Neural cell (in vitro differentiated cells): Measurements from ENCODE around the gene MAP2K6. TPM values are rescaled to one million over a fixed set of nuclear protein-coding genes. Genes with fewer than 3 reads are reported as not detected.

Experiments used
- H2AFZ ChIP-seq: fragments of 200-600, 300-800 bp; sonication (generic), shearing (Covaris generic); 2 replicates; pipeline ENCODE4 v1.6.0; 2014; ENCODE audit warnings: low read depth, mild to moderate bottlenecking, antibody characterized with exemption, low read length, moderate library complexity
- H3F3A ChIP-seq: fragments of 200-600 bp; shearing (Covaris generic); 2 replicates; pipeline ENCODE4 v1.6.1; 2016; ENCODE audit warnings: mild to moderate bottlenecking, moderate library complexity, mixed read lengths, antibody characterized with exemption, low read length; ENCODE audit not compliant: insufficient read depth, poor library complexity, severe bottlenecking
- H3K27ac ChIP-seq: fragments of 200-600, 300-800 bp; sonication (generic), shearing (Covaris generic); 2 replicates; pipeline ENCODE4 v1.5.1; 2014; ENCODE audit warnings: mild to moderate bottlenecking, low read length, moderate library complexity
- H3K27me3 ChIP-seq: fragments of 300-800, 200-600 bp; sonication (generic), shearing (Covaris generic); 2 replicates; pipeline ENCODE4 v1.6.0; 2014; ENCODE audit warnings: mild to moderate bottlenecking, low read depth, low read length, moderate library complexity; ENCODE audit not compliant: insufficient read depth
- H3K36me3 ChIP-seq: fragments of 300-800, 200-600 bp; sonication (generic), shearing (Covaris generic); 2 replicates; pipeline ENCODE4 v1.5.1; 2014; ENCODE audit warnings: mild to moderate bottlenecking, antibody characterized with exemption, low read length, moderate library complexity; ENCODE audit not compliant: insufficient read depth
- H3K4me2 ChIP-seq: fragments of 300-800, 200-600 bp; sonication (generic), shearing (Covaris generic); 2 replicates; pipeline ENCODE4 v1.6.0; 2014; ENCODE audit warnings: mild to moderate bottlenecking, low read length
- H3K4me3 ChIP-seq: fragments of 300-800, 200-600 bp; sonication (generic), shearing (Covaris generic); 2 replicates; pipeline ENCODE4 v1.5.1; 2014; ENCODE audit warnings: mild to moderate bottlenecking, low read length, moderate library complexity
- H3K79me2 ChIP-seq: fragments of 200-600 bp; shearing (Covaris generic); replicated peaks from 2 replicates; pipeline ENCODE4 v1.6.0; 2014; ENCODE audit warnings: mild to moderate bottlenecking, low read length, moderate library complexity; ENCODE audit not compliant: insufficient read depth
- H3K9ac ChIP-seq: fragments of 300-800, 200-600 bp; sonication (generic), shearing (Covaris generic); 2 replicates; pipeline ENCODE4 v1.6.1; 2016; ENCODE audit warnings: mild to moderate bottlenecking, low read length, mixed read lengths
- H3K9me2 ChIP-seq: fragments of 200-600 bp; shearing (Covaris generic); 2 replicates; pipeline ENCODE4 v1.6.1; 2016; ENCODE audit warnings: mild to moderate bottlenecking, low read length, mixed read lengths; ENCODE audit not compliant: insufficient read depth
- H3K9me3 ChIP-seq: fragments of 200-600, 300-800 bp; sonication (generic), shearing (Covaris generic); 2 replicates; pipeline ENCODE4 v1.6.1; 2016; ENCODE audit warnings: mild to moderate bottlenecking, mixed run types, low read length, moderate library complexity, mixed read lengths
- H4K20me1 ChIP-seq: fragments of 200-600 bp; shearing (Covaris generic); 2 replicates; pipeline ENCODE4 v1.6.1; 2016; ENCODE audit warnings: mild to moderate bottlenecking, mixed run types; ENCODE audit not compliant: insufficient read depth
- EP300 ChIP-seq: fragments of 450-650 bp; conservative IDR thresholded peaks from 2 replicates; pipeline ENCODE4 v1.6.1; 2014; ENCODE audit warnings: antibody characterized with exemption, mild to moderate bottlenecking, moderate library complexity; ENCODE audit not compliant: poor library complexity, severe bottlenecking
- EZH2 ChIP-seq: fragments of 200-600, 300-800 bp; shearing (Covaris generic), sonication (generic); IDR thresholded peaks from 2 replicates; pipeline ENCODE4 v1.6.1; 2014; ENCODE audit warnings: antibody characterized with exemption, low read length, borderline replicate concordance, mild to moderate bottlenecking; ENCODE audit not compliant: insufficient read depth, poor library complexity, severe bottlenecking
- MXI1 ChIP-seq: fragments of 450-650 bp; conservative IDR thresholded peaks from 2 replicates; pipeline ENCODE4 v1.6.1; 2014; ENCODE audit warnings: antibody characterized with exemption, mild to moderate bottlenecking; ENCODE audit not compliant: poor library complexity, severe bottlenecking
- POLR2AphosphoS5 ChIP-seq: IDR thresholded peaks from 2 replicates; pipeline ENCODE4 v1.6.1; 2012
- RAD21 ChIP-seq: fragments of 450-650 bp; conservative IDR thresholded peaks from 2 replicates; pipeline ENCODE4 v1.6.1; 2014; ENCODE audit warnings: antibody characterized with exemption, mild to moderate bottlenecking, moderate library complexity
- SMC3 ChIP-seq: fragments of 450-650 bp; conservative IDR thresholded peaks from 2 replicates; pipeline ENCODE4 v1.6.1; 2014; ENCODE audit warnings: antibody characterized with exemption, mild to moderate bottlenecking, moderate library complexity; ENCODE audit not compliant: poor library complexity
- TAF1 ChIP-seq: IDR thresholded peaks from 2 replicates; pipeline ENCODE4 v1.6.1; 2012; ENCODE audit warnings: low read depth
- polyA plus RNA-seq: library from polyadenylated mRNA; depleted of rRNA; stranded (reverse); fragments of >200 nt; gene quantifications from 2 replicates; pipeline ENCODE4 v1.2.3, GENCODE V29; 2014
- TF ChIP-seq, protein P1 (sequence below): fragments of 450-650 bp; IDR thresholded peaks from 2 replicates; pipeline ENCODE4 v1.5.1; 2014; ENCODE audit warnings: antibody characterized with exemption, mild to moderate bottlenecking, moderate library complexity; ENCODE audit not compliant: poor library complexity, severe bottlenecking
- TF ChIP-seq, protein P2 (sequence below): IDR thresholded peaks from 2 replicates; pipeline ENCODE4 v1.6.1; 2012; ENCODE audit warnings: borderline replicate concordance

MAP2K6 gene
- polyA plus RNA-seq, 1 donor from 2014 or later, result 10.5 TPM

DNA sequence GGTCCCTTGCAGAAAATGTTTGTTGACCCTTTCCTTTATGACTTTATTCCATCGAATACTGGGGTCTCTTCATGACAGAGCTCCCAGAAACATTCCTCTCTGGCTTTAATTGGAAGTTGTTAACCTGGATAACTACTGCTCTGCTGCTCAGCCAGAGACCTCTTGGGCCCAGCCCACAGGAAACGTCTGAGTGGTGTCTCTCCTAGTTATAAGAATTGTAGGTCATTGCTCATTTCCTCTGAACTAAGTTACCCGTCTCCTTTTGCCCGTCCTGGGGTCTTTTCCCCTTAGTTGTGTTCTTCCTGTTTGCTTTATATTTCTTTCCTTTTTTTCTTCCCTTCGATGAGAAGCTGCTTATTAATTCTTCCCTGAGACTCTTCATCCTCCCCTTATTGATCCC is 9.0 kb downstream of the MAP2K6 start:
- H3K79me2 ChIP-seq, result peaks cover 20% of the 10 kb centered on the region

DNA sequence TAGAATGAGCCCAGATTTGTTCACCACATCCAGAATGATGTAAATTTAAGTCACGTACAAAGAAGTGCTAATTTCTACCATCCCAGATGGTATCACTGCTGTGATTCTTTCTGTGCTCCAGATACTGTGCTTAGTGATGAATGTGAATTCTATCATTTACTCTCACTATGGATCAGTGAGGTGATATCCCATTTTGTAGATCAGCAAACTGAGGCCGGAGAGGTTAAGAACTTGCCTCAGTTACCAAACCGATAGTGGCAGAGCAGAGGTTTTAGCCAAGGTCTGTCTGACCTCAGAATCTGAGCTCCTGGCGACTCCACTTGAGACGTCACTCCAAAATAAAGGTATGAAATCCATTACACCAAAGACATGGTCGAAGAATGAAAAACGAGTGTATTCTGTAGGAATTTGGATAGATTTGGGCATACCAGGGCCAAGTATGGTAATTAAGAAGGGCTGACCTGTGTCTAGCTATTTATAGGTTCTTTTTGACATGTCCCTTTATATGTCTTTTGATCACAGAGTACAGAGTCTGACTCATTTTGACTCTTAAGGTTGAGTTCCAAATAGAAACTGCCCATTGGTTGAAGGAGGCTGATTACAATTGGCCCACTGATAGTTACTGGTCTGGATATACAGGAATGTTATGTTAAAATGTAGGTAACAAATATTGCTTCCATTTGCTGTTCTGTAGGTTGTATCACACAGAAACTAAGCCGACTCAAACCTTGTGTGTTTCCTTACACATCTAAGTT is 10.0 kb downstream of the MAP2K6 start:
- Histone ChIP-seq H4K20me1 (no peaks in the 10 kb centered on the region), H3K27ac (no peak overlapping the region), H3K36me3 (no peaks in the 10 kb centered on the region), H3K9ac (no peak overlapping the region), H3K9me3 (no peaks in the 10 kb centered on the region), H3K4me3 (no peak overlapping the region), H3K9me2 (no peaks in the 10 kb centered on the region), H2AFZ (no peak overlapping the region), H3K27me3 (no peaks in the 10 kb centered on the region), H3F3A (no peaks in the 10 kb centered on the region), H3K4me2 (no peak overlapping the region), H3K79me2 (peaks cover 10% of the 10 kb centered on the region)
- no peak for TF ChIP-seq EZH2
- TF ChIP-seq MXI1, result no peak
- TF ChIP-seq POLR2AphosphoS5, result no peak
- TF ChIP-seq, protein P1, sequence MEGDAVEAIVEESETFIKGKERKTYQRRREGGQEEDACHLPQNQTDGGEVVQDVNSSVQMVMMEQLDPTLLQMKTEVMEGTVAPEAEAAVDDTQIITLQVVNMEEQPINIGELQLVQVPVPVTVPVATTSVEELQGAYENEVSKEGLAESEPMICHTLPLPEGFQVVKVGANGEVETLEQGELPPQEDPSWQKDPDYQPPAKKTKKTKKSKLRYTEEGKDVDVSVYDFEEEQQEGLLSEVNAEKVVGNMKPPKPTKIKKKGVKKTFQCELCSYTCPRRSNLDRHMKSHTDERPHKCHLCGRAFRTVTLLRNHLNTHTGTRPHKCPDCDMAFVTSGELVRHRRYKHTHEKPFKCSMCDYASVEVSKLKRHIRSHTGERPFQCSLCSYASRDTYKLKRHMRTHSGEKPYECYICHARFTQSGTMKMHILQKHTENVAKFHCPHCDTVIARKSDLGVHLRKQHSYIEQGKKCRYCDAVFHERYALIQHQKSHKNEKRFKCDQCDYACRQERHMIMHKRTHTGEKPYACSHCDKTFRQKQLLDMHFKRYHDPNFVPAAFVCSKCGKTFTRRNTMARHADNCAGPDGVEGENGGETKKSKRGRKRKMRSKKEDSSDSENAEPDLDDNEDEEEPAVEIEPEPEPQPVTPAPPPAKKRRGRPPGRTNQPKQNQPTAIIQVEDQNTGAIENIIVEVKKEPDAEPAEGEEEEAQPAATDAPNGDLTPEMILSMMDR, result no peak
- TF ChIP-seq EP300, result no peak
- no peak for TF ChIP-seq SMC3
- TF ChIP-seq, protein P2, sequence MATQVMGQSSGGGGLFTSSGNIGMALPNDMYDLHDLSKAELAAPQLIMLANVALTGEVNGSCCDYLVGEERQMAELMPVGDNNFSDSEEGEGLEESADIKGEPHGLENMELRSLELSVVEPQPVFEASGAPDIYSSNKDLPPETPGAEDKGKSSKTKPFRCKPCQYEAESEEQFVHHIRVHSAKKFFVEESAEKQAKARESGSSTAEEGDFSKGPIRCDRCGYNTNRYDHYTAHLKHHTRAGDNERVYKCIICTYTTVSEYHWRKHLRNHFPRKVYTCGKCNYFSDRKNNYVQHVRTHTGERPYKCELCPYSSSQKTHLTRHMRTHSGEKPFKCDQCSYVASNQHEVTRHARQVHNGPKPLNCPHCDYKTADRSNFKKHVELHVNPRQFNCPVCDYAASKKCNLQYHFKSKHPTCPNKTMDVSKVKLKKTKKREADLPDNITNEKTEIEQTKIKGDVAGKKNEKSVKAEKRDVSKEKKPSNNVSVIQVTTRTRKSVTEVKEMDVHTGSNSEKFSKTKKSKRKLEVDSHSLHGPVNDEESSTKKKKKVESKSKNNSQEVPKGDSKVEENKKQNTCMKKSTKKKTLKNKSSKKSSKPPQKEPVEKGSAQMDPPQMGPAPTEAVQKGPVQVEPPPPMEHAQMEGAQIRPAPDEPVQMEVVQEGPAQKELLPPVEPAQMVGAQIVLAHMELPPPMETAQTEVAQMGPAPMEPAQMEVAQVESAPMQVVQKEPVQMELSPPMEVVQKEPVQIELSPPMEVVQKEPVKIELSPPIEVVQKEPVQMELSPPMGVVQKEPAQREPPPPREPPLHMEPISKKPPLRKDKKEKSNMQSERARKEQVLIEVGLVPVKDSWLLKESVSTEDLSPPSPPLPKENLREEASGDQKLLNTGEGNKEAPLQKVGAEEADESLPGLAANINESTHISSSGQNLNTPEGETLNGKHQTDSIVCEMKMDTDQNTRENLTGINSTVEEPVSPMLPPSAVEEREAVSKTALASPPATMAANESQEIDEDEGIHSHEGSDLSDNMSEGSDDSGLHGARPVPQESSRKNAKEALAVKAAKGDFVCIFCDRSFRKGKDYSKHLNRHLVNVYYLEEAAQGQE, result no peak
- no peak for TF ChIP-seq RAD21
- TF ChIP-seq TAF1, result no peak

More for the DNA sequence above, 9.0 kb downstream of the MAP2K6 start:
- no peak overlapping the region for H3K4me2 ChIP-seq
- H2AFZ ChIP-seq, result no peak overlapping the region
- H3K4me3 ChIP-seq, result no peak overlapping the region
- H3K9me3 ChIP-seq, result no peaks in the 10 kb centered on the region
- H3K27ac ChIP-seq, result no peak overlapping the region
- H3K36me3 ChIP-seq, result no peaks in the 10 kb centered on the region
- H3K9me2 ChIP-seq, result no peaks in the 10 kb centered on the region
- TF ChIP-seq EP300, result no peak
- no peaks in the 10 kb centered on the region for H3F3A ChIP-seq
- H3K27me3 ChIP-seq, result no peaks in the 10 kb centered on the region
- no peaks in the 10 kb centered on the region for H4K20me1 ChIP-seq
- H3K9ac ChIP-seq, result no peak overlapping the region
